Activated CD4-positive, alpha-beta T cell treated with anti-CD3 and anti-CD28 coated beads, Interleukin-2, amount 10 ng/mL, durations not matched to agents 24 days and 14 days (primary cell): ENCODE measurements around the gene RNF144A. TPM values are rescaled to one million over a fixed set of nuclear protein-coding genes. Genes with fewer than 3 reads are reported as not detected.
A peak's percentile ranks its signal among the peaks of the same experiment; 100 is the strongest.

ENCODE experiments used
- DNase-seq: peaks from one replicate; pipeline ENCODE4 v3.0.0; 2022
- H3K27ac Mint-ChIP-seq: one replicate; pipeline ENCODE4 v1.8.0; 2022; ENCODE audit warnings: mild to moderate bottlenecking, mixed read lengths
- H3K27me3 Mint-ChIP-seq: one replicate; pipeline ENCODE4 v1.8.0; 2022; ENCODE audit warnings: mixed read lengths
- H3K36me3 Mint-ChIP-seq: one replicate; pipeline ENCODE4 v1.8.0; 2022; ENCODE audit warnings: low read depth, mild to moderate bottlenecking, mixed read lengths
- H3K4me1 Mint-ChIP-seq: one replicate; pipeline ENCODE4 v1.8.0; 2021; ENCODE audit warnings: mixed read lengths
- H3K4me3 Mint-ChIP-seq: one replicate; pipeline ENCODE4 v1.8.0; 2022; ENCODE audit warnings: mild to moderate bottlenecking, moderate library complexity, mixed read lengths
- H3K9me3 Mint-ChIP-seq: one replicate; pipeline ENCODE4 v1.8.0; 2021; ENCODE audit warnings: mixed read lengths
- intact Hi-C: fragments of 100-400 bp; cut with micrococcal nuclease; formaldehyde crosslinking; loops from one replicate; pipeline ENCODE4 v1.15.1; 2023
- total RNA-seq: library from RNA; stranded (reverse); gene quantifications from 2 replicates; pipeline ENCODE4 v1.2.3, GENCODE V29; 2022

The RNF144A gene
- total RNA-seq, 1 donor from 2014 or later = 23.0 TPM

- intact Hi-C loops = no loop called here
- no peak overlapping the region for H3K27ac Mint-ChIP-seq
- peaks cover 5% of the 10 kb centered on the region for H3K36me3 Mint-ChIP-seq
These were observed 158.6 kb downstream of the RNF144A start for GRCh38 chr2:7075834-7076233.

GRCh38 chr2:7077660-7078267 is 160.6 kb downstream of the RNF144A start:
- Mint-ChIP-seq H3K27me3 (no peaks in the 10 kb centered on the region), H3K9me3 (no peaks in the 10 kb centered on the region), H3K4me3 (no peak overlapping the region), H3K36me3 (peaks cover 3% of the 10 kb centered on the region), H3K27ac (no peak overlapping the region), H3K4me1 (no peaks in the 10 kb centered on the region)
- intact Hi-C loops = no loop called here
- no peak for DNase-seq

More at GRCh38 chr2:7075834-7076233, 158.6 kb downstream of the RNF144A start:
- Mint-ChIP-seq H3K4me3 (no peak overlapping the region), H3K4me1 (no peaks in the 10 kb centered on the region), H3K27me3 (no peaks in the 10 kb centered on the region), H3K9me3 (no peaks in the 10 kb centered on the region)
- no peak for DNase-seq

- peak; percentile 70 for DNase-seq
- Mint-ChIP-seq H3K4me3 (no peak overlapping the region), H3K4me1 (no peaks in the 10 kb centered on the region), H3K9me3 (peaks cover 5% of the 10 kb centered on the region), H3K27me3 (peaks cover 5% of the 10 kb centered on the region), H3K36me3 (peaks cover 4% of the 10 kb centered on the region), H3K27ac (no peak overlapping the region)
- intact Hi-C loops = loop anchor here (1.0 to 2.0 kb wide), 2 partner anchors 187 to 258 kb away; no protein-coding TSS in a partner anchor
These were observed 166.6 kb downstream of the RNF144A start for GRCh38 chr2:7083580-7084509.

GRCh38 chr2:7084601-7085000 is 167.4 kb downstream of the RNF144A start:
- intact Hi-C loops = loop anchor here (1.0 to 2.0 kb wide), 2 partner anchors 188 to 258 kb away; no protein-coding TSS in a partner anchor
- Mint-ChIP-seq H3K4me1 (no peaks in the 10 kb centered on the region), H3K27ac (no peak overlapping the region), H3K4me3 (no peak overlapping the region), H3K9me3 (peaks cover 5% of the 10 kb centered on the region), H3K36me3 (peaks cover 4% of the 10 kb centered on the region), H3K27me3 (peaks cover 5% of the 10 kb centered on the region)
- no peak for DNase-seq

- Mint-ChIP-seq H3K9me3 (peaks cover under 1% of the 10 kb centered on the region), H3K27me3 (peaks cover 5% of the 10 kb centered on the region), H3K4me1 (no peaks in the 10 kb centered on the region), H3K4me3 (no peak overlapping the region), H3K27ac (no peak overlapping the region), H3K36me3 (no peaks in the 10 kb centered on the region)
- DNase-seq = peak; percentile 48
- intact Hi-C loops = no loop called here
These were observed 172.1 kb downstream of the RNF144A start for GRCh38 chr2:7089284-7089683.

- Mint-ChIP-seq H3K4me3 (no peak overlapping the region), H3K27ac (no peak overlapping the region), H3K27me3 (peaks cover 5% of the 10 kb centered on the region), H3K36me3 (no peaks in the 10 kb centered on the region), H3K4me1 (no peaks in the 10 kb centered on the region), H3K9me3 (no peaks in the 10 kb centered on the region)
- peak; percentile 34 for DNase-seq
- intact Hi-C loops = no loop called here
These were observed 172.8 kb downstream of the RNF144A start for GRCh38 chr2:7089898-7090510.

- no peak overlapping the region for H3K4me3 Mint-ChIP-seq
- no peaks in the 10 kb centered on the region for H3K27me3 Mint-ChIP-seq
- H3K27ac Mint-ChIP-seq = no peak overlapping the region
- H3K4me1 Mint-ChIP-seq = peaks cover 7% of the 10 kb centered on the region
- no peaks in the 10 kb centered on the region for H3K9me3 Mint-ChIP-seq
- intact Hi-C loops = no loop called here
- DNase-seq = peak; percentile 51
- no peaks in the 10 kb centered on the region for H3K36me3 Mint-ChIP-seq
These were observed 176.2 kb downstream of the RNF144A start for GRCh38 chr2:7093376-7093775.

Other genes starting within 250 kb of the RNF144A start
- gene CMPK2, start 51.5 kb upstream of the RNF144A start, total RNA-seq = 6.4 and 6.9 TPM in 2 replicates
- gene RSAD2, start 39.6 kb upstream of the RNF144A start, total RNA-seq = 2.0 and 2.4 TPM in 2 replicates